ENCODE results near the gene ATXN7L2. TPM values are rescaled to one million over a fixed set of nuclear protein-coding genes. Genes with fewer than 3 reads are reported as not detected.

ATXN7L2 gene
- polyA plus RNA-seq, 3 donors, result 1.1 to 3.6 (median 1.7) TPM

DNA sequence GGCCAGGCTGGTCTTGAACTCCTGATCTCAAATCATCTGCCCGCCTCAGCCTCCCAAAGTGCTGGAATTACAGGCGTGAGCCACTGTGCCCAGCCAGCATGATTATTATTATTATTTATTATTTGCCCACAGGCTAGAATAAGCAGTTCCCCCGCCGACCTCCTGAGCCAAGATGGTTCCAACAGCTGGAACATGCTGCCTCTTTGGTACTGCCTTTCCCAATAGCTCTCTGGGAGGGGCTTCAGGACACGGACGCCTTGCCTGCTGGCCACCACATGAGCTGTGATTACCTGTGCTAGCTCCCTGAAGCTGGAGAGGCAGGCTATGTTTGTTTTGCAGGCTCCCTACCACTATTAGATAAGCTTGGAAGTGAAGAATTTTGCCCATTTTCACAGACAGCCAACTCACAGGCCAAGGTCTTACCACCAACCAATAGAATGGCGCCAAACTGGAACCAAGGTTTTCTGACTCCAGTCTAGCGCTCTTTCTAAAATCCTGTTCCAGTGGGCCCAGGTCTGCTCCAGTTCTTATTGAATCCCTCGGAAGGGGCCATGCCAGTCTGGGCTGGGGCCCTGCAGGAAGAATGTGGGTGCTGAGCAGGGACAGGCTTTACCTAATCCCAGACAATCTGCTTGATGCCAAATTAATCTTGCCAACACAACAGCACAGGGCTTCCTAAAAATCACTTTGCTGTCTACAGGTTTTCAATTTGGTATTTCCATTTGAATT lies 53.9 kb downstream of the ATXN7L2 start:
- H3K27me3 ChIP-seq (ENCODE audit: control insufficient read depth in 2 of 2, insufficient read depth in 2 of 2, low read length in 2 of 2), result no peaks in the 10 kb centered on the region
- DNase-seq, result no peak
- no peak overlapping the region for H3K4me3 ChIP-seq (replicated peaks in 1 of 3; ENCODE audit: low read depth in 2 of 3, low read length in 3 of 3)
- no peaks in the 10 kb centered on the region for H3K36me3 ChIP-seq (replicated peaks in 1 of 2; ENCODE audit: control insufficient read depth in 1 of 2, insufficient read depth in 2 of 2, low read length in 2 of 2)
- peaks cover 0 to 4% (median 2%) of the 10 kb centered on the region in 3 donors for H3K27me3 Mint-ChIP-seq (ENCODE audit: low read depth in 3 of 3)
- H3K4me2 ChIP-seq (replicated peaks; ENCODE audit: extremely low read depth, low read length, poor library complexity, severe bottlenecking), result no peak overlapping the region
- WGBS (ENCODE audit: insufficient coverage), result no CpG with 5 or more reads among the region's 9 CpGs
- H3K4me3 Mint-ChIP-seq, result no peak overlapping the region
- H3K4me1 ChIP-seq (ENCODE audit: control insufficient read depth in 1 of 2, insufficient read depth in 2 of 2, low read length in 2 of 2), result peaks cover 3 to 4% of the 10 kb centered on the region in 2 donors
- H4K20me1 ChIP-seq (ENCODE audit: insufficient read depth, low read length), result no peaks in the 10 kb centered on the region
- H3K9me3 ChIP-seq (replicated peaks in 1 of 2; ENCODE audit: control insufficient read depth in 1 of 2, insufficient read depth in 1 of 2, low read length in 2 of 2), result no peaks in the 10 kb centered on the region
- no peak overlapping the region for H3K9ac ChIP-seq (ENCODE audit: insufficient read depth, low read length, poor library complexity, severe bottlenecking)
- H2AFZ ChIP-seq (ENCODE audit: insufficient read depth, low read depth, low read length, poor library complexity, severe bottlenecking), result no peak overlapping the region
- TF ChIP-seq, protein P1, sequence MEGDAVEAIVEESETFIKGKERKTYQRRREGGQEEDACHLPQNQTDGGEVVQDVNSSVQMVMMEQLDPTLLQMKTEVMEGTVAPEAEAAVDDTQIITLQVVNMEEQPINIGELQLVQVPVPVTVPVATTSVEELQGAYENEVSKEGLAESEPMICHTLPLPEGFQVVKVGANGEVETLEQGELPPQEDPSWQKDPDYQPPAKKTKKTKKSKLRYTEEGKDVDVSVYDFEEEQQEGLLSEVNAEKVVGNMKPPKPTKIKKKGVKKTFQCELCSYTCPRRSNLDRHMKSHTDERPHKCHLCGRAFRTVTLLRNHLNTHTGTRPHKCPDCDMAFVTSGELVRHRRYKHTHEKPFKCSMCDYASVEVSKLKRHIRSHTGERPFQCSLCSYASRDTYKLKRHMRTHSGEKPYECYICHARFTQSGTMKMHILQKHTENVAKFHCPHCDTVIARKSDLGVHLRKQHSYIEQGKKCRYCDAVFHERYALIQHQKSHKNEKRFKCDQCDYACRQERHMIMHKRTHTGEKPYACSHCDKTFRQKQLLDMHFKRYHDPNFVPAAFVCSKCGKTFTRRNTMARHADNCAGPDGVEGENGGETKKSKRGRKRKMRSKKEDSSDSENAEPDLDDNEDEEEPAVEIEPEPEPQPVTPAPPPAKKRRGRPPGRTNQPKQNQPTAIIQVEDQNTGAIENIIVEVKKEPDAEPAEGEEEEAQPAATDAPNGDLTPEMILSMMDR (IDR thresholded peaks at IDR 0.05), result no peak
- intact Hi-C loops (cut with micrococcal nuclease), result loop anchor here in 1 of 2 donors (10.0 kb wide), 1 partner anchor 263 kb away; no protein-coding TSS in a partner anchor
- no peaks in the 10 kb centered on the region for H3K36me3 Mint-ChIP-seq
- H3K4me1 Mint-ChIP-seq, result peaks cover 3% of the 10 kb centered on the region
- no peaks in the 10 kb centered on the region for H3K79me2 ChIP-seq (ENCODE audit: insufficient read depth, low read length)
- H3K9me3 Mint-ChIP-seq, result no peaks in the 10 kb centered on the region
- H3K27ac Mint-ChIP-seq, result no peak overlapping the region
- no peak overlapping the region for H3K27ac ChIP-seq (ENCODE audit: low read depth in 1 of 2, low read length in 2 of 2)

DNA sequence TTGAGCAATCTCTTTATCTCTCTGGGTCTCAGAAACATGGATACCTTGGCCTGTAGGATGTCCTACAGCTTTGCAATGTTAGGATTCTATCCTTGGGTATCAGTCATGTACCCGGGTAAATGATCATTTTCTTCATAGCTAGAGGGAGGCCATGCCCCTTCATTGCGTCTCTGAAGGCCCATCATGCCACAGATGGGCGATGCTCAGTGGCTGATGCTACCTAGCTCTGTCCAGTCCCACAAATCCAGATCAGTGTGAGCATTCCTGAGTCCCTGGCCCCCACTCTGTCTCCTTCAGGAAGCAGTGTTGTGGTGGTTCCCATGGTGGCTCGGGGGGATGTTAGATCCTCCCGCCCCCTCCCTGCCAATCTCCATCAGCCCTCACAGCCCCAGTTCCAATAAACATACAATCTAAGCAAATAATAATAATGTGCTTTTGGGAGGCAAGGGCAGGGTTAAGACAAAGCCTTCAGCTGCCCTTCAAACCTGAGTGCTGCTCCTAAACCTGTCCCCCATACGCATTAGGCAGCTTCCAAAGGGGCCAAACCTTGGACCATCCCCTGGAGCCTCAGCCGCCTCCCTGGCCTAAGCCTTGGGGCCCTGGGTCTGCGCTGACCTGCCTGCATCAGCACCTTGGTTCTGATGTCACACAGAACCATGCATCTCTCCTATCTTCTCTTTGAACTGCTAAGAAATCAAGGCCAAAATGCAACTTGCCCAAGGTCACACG lies 55.3 kb downstream of the ATXN7L2 start:
- Histone ChIP-seq H4K20me1 (ENCODE audit: insufficient read depth, low read length) (no peaks in the 10 kb centered on the region), H3K27ac (ENCODE audit: low read depth in 1 of 2, low read length in 2 of 2) (no peak overlapping the region), H3K4me1 (ENCODE audit: control insufficient read depth in 1 of 2, insufficient read depth in 2 of 2, low read length in 2 of 2) (no peaks in the 10 kb centered on the region), H3K27me3 (ENCODE audit: control insufficient read depth in 2 of 2, insufficient read depth in 2 of 2, low read length in 2 of 2) (no peaks in the 10 kb centered on the region), H2AFZ (ENCODE audit: insufficient read depth, low read depth, low read length, poor library complexity, severe bottlenecking) (no peak overlapping the region), H3K9me3 (replicated peaks in 1 of 2; ENCODE audit: control insufficient read depth in 1 of 2, insufficient read depth in 1 of 2, low read length in 2 of 2) (no peaks in the 10 kb centered on the region), H3K9ac (ENCODE audit: insufficient read depth, low read length, poor library complexity, severe bottlenecking) (no peak overlapping the region), H3K36me3 (replicated peaks in 1 of 2; ENCODE audit: control insufficient read depth in 1 of 2, insufficient read depth in 2 of 2, low read length in 2 of 2) (no peaks in the 10 kb centered on the region), H3K4me2 (replicated peaks; ENCODE audit: extremely low read depth, low read length, poor library complexity, severe bottlenecking) (no peak overlapping the region), H3K4me3 (replicated peaks in 1 of 3; ENCODE audit: low read depth in 2 of 3, low read length in 3 of 3) (no peak overlapping the region), H3K79me2 (ENCODE audit: insufficient read depth, low read length) (no peaks in the 10 kb centered on the region)
- Mint-ChIP-seq H3K4me3 (no peak overlapping the region), H3K36me3 (no peaks in the 10 kb centered on the region), H3K27ac (no peak overlapping the region), H3K4me1 (no peaks in the 10 kb centered on the region), H3K27me3 (ENCODE audit: low read depth in 3 of 3) (peaks cover 0 to 4% (median 2%) of the 10 kb centered on the region in 3 donors), H3K9me3 (peaks cover 0 to 2% (median 0%) of the 10 kb centered on the region in 7 donors)
- 93% methylated on average over 7 of the region's 9 CpGs for WGBS (ENCODE audit: insufficient coverage)
- DNase-seq, result no peak
- intact Hi-C loops (cut with micrococcal nuclease), result loop anchor here in 1 of 2 donors (10.0 kb wide), 1 partner anchor 264 kb away; no protein-coding TSS in a partner anchor
- TF ChIP-seq, protein P1 (IDR thresholded peaks at IDR 0.05), result no peak

Data from CD14-positive monocyte (primary cell).